Tibial nerve (tissue), 4 donors: ENCODE measurements around the gene FAM222A.

ENCODE experiments used
- EP300 ChIP-seq, 2 donors: sonication (generic); formaldehyde crosslinking; IDR thresholded peaks; one replicate each; pipeline ENCODE4 v1.6.1; 2017; ENCODE audit warnings: antibody characterized with exemption in 2 of 2, mild to moderate bottlenecking in 1 of 2
- POLR2A ChIP-seq, 2 donors: fragments of 450-650 bp; IDR thresholded peaks; one replicate each; pipeline ENCODE4 v1.6.1; 2017; ENCODE audit warnings: antibody characterized with exemption in 2 of 2, mild to moderate bottlenecking in 2 of 2, moderate library complexity in 2 of 2
- TF ChIP-seq, protein P1 (sequence below), 5 experiments: fragments of 200-600 bp in 3 of 5; fragments of 450-650 bp in 2 of 5; sonication (generic) in 3 of 5; IDR thresholded peaks; one replicate each; pipeline ENCODE4 v1.5.1; 2016 to 2019; ENCODE audit warnings: antibody characterized with exemption in 5 of 5, mild to moderate bottlenecking in 3 of 5, moderate library complexity in 2 of 5

DNA sequence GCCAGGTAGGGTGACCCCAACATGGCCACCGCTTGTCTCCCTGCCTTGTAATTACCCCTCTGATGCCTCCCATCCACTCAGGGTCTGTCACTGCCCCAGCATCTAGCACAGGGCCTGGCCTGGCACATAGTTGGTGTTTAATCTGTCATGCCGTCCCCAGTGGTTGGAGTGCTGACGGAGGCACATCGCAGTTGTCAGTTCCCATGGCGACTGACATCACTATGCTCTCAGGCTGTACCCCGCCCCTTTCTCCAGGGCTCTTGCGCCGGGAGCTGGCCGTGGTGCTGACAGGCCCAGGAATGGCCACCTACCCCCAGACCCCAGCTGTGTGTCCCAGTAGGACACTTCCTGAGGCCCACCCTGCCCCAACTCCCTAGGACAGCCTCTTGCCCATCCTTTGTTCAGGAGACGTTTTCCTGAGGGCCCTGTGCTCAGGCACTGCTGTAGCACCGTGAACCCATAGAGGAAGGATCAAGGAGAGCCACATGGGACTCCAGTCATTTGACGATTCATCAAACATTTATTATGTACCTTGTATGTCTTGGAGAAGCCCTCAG, 23.0 kb downstream of the FAM222A start:
- TF ChIP-seq, protein P1, sequence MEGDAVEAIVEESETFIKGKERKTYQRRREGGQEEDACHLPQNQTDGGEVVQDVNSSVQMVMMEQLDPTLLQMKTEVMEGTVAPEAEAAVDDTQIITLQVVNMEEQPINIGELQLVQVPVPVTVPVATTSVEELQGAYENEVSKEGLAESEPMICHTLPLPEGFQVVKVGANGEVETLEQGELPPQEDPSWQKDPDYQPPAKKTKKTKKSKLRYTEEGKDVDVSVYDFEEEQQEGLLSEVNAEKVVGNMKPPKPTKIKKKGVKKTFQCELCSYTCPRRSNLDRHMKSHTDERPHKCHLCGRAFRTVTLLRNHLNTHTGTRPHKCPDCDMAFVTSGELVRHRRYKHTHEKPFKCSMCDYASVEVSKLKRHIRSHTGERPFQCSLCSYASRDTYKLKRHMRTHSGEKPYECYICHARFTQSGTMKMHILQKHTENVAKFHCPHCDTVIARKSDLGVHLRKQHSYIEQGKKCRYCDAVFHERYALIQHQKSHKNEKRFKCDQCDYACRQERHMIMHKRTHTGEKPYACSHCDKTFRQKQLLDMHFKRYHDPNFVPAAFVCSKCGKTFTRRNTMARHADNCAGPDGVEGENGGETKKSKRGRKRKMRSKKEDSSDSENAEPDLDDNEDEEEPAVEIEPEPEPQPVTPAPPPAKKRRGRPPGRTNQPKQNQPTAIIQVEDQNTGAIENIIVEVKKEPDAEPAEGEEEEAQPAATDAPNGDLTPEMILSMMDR (IDR thresholded peaks at IDR 0.05) = no peak
- TF ChIP-seq EP300 (IDR thresholded peaks at IDR 0.05) (no peak), POLR2A (IDR thresholded peaks at IDR 0.05) (no peak)
